IMR-90 (cell line): ENCODE data around the gene ANO1. TPM values are rescaled to one million over a fixed set of nuclear protein-coding genes. Genes with fewer than 3 reads are reported as not detected.

Experiments used
- ATAC-seq: fragments of 200-7000 bp; cut with Tn5 transposase; 2 replicates; pipeline ENCODE4 v1.9.1; 2020; ENCODE audit warnings: low read depth, mild to moderate bottlenecking, moderate library complexity
- BruUV-seq: library from RNA; stranded (reverse); fragments of 400-500 nt; replicated peaks from 2 replicates; lab custom pipeline; 2021; lab: Mats Ljungman, UMichigan
- CTCF ChIA-PET: fragments of 300-600 bp; formaldehyde crosslinking; extraction: SDS; loops from one replicate; lab custom pipeline; 2021; ENCODE audit warnings: antibody characterized with exemption; lab: Yijun Ruan, JAX
- POLR2A ChIA-PET: fragments of 300-600 bp; sonication (Branson Sonifier 250); formaldehyde crosslinking; loops from one replicate; lab custom pipeline; 2022; ENCODE audit warnings: antibody characterized with exemption; ENCODE audit not compliant: unreplicated experiment; lab: Charles Lee
- DNase-seq: peaks from one replicate; pipeline ENCODE4 v3.0.0; 2013
- H2AFZ ChIP-seq: replicated peaks from 2 replicates; pipeline ENCODE3; 2013; ENCODE audit warnings: low read length, mild to moderate bottlenecking; ENCODE audit not compliant: poor library complexity
- H2AK5ac ChIP-seq: 2 replicates; pipeline ENCODE4 v1.6.1; 2013; ENCODE audit warnings: low read depth, low read length, inconsistent platforms
- H2AK9ac ChIP-seq: replicated peaks from 2 replicates; pipeline ENCODE3; 2013; ENCODE audit warnings: mild to moderate bottlenecking, low read depth, low read length, moderate library complexity; ENCODE audit not compliant: poor library complexity
- H2BK120ac ChIP-seq: 2 replicates; pipeline ENCODE4 v1.6.1; 2013; ENCODE audit warnings: low read depth, low read length, inconsistent platforms
- H2BK15ac ChIP-seq: 3 replicates; pipeline ENCODE4 v1.6.1; 2013; ENCODE audit warnings: low read depth, low read length, inconsistent platforms
- H2BK20ac ChIP-seq: 2 replicates; pipeline ENCODE4 v1.6.1; 2013; ENCODE audit warnings: low read depth, mild to moderate bottlenecking, inconsistent platforms, low read length, moderate library complexity
- H2BK5ac ChIP-seq: 2 replicates; pipeline ENCODE4 v1.6.1; 2013; ENCODE audit warnings: mild to moderate bottlenecking, low read depth, low read length, inconsistent platforms; ENCODE audit not compliant: poor library complexity, severe bottlenecking
- H3K14ac ChIP-seq: replicated peaks from 2 replicates; pipeline ENCODE4 v1.6.1; 2013; ENCODE audit warnings: low read depth, low read length, inconsistent platforms
- H3K18ac ChIP-seq: 2 replicates; pipeline ENCODE4 v1.6.1; 2013; ENCODE audit warnings: low read depth, low read length, control low read depth
- H3K23ac ChIP-seq: 2 replicates; pipeline ENCODE4 v1.6.1; 2013; ENCODE audit warnings: low read depth, low read length, inconsistent platforms
- H3K27ac ChIP-seq: 2 replicates; pipeline ENCODE4 v1.5.1; 2013; ENCODE audit warnings: mild to moderate bottlenecking, control low read depth, low read length; ENCODE audit not compliant: insufficient read depth
- H3K27me3 ChIP-seq: 2 replicates; pipeline ENCODE4 v1.6.1; 2013; ENCODE audit warnings: low read length; ENCODE audit not compliant: control insufficient read depth, insufficient read depth
- H3K36me3 ChIP-seq: 2 replicates; pipeline ENCODE4 v1.6.1; 2013; ENCODE audit warnings: low read length, mixed read lengths; ENCODE audit not compliant: control insufficient read depth, insufficient read depth
- H3K4ac ChIP-seq: 2 replicates; pipeline ENCODE4 v1.6.1; 2013; ENCODE audit warnings: low read depth, low read length, inconsistent platforms
- H3K4me1 ChIP-seq: 2 replicates; pipeline ENCODE4 v1.6.1; 2013; ENCODE audit warnings: low read length, mixed read lengths; ENCODE audit not compliant: control insufficient read depth, insufficient read depth
- H3K4me2 ChIP-seq: 2 replicates; pipeline ENCODE4 v1.6.1; 2013; ENCODE audit warnings: low read depth, mild to moderate bottlenecking, control low read depth, low read length, moderate library complexity
- H3K4me3 ChIP-seq: 2 replicates; pipeline ENCODE4 v1.5.1; 2013; ENCODE audit warnings: low read depth, mild to moderate bottlenecking, control low read depth, low read length, moderate library complexity; ENCODE audit not compliant: insufficient read depth
- H3K56ac ChIP-seq: 2 replicates; pipeline ENCODE4 v1.6.1; 2013; ENCODE audit warnings: low read length, inconsistent platforms; ENCODE audit not compliant: insufficient read depth; ENCODE audit errors: extremely low read depth
- H3K79me1 ChIP-seq, 2 experiments: 2 replicates each; pipeline ENCODE4 v1.6.1; 2013; ENCODE audit warnings: low read length in 2 of 2, inconsistent platforms in 1 of 2, low read depth in 1 of 2
- H3K9ac ChIP-seq: 2 replicates; pipeline ENCODE4 v1.6.1; 2013; ENCODE audit warnings: low read depth, low read length, control low read depth
- H3K9me1 ChIP-seq: 2 replicates; pipeline ENCODE4 v1.6.1; 2013; ENCODE audit warnings: low read length, inconsistent platforms; ENCODE audit not compliant: insufficient read depth
- H3K9me3 ChIP-seq: 2 replicates; pipeline ENCODE4 v1.6.1; 2013; ENCODE audit warnings: low read length; ENCODE audit not compliant: control insufficient read depth, insufficient read depth
- H4K20me1 ChIP-seq: 2 replicates; pipeline ENCODE4 v1.6.1; 2013; ENCODE audit warnings: low read length, inconsistent platforms; ENCODE audit not compliant: insufficient read depth
- H4K5ac ChIP-seq: 2 replicates; pipeline ENCODE4 v1.6.1; 2013; ENCODE audit warnings: mild to moderate bottlenecking, low read depth, low read length, control low read depth
- H4K8ac ChIP-seq, 2 experiments: 2 replicates each; pipeline ENCODE4 v1.6.1; 2013; ENCODE audit warnings: low read depth in 2 of 2, low read length in 2 of 2, control low read depth in 1 of 2, inconsistent platforms in 1 of 2
- H4K91ac ChIP-seq: 2 replicates; pipeline ENCODE4 v1.6.1; 2013; ENCODE audit warnings: low read depth, low read length, inconsistent platforms; ENCODE audit not compliant: insufficient read depth
- BHLHE40 ChIP-seq: fragments of 150-350 bp; IDR thresholded peaks from 2 replicates; pipeline ENCODE4 v1.6.1; 2016; ENCODE audit warnings: mild to moderate bottlenecking, low read depth, low read length
- CEBPB ChIP-seq: IDR thresholded peaks from 2 replicates; pipeline ENCODE4 v1.6.1; 2012; ENCODE audit warnings: low read depth, low read length, improper control_type of control experiment
- CHD1 ChIP-seq: IDR thresholded peaks from 2 replicates; pipeline ENCODE4 v1.6.1; 2012; ENCODE audit warnings: low read depth, low read length, improper control_type of control experiment
- CTCF ChIP-seq: conservative IDR thresholded peaks from 2 replicates; pipeline ENCODE4 v1.5.1; 2012; ENCODE audit warnings: mild to moderate bottlenecking, low read depth, low read length, improper control_type of control experiment
- ELK1 ChIP-seq: fragments of 150-350 bp; IDR thresholded peaks from 2 replicates; pipeline ENCODE4 v1.6.1; 2016; ENCODE audit warnings: low read depth, mild to moderate bottlenecking, low read length, moderate library complexity, borderline replicate concordance
- FOS ChIP-seq: fragments of 150-350 bp; IDR thresholded peaks from 2 replicates; pipeline ENCODE4 v1.6.1; 2016; ENCODE audit warnings: low read depth, low read length
- MAFK ChIP-seq: IDR thresholded peaks from 2 replicates; pipeline ENCODE4 v1.6.1; 2012; ENCODE audit warnings: low read depth, low read length, improper control_type of control experiment
- MAZ ChIP-seq: IDR thresholded peaks from 2 replicates; pipeline ENCODE4 v1.6.1; 2012; ENCODE audit warnings: low read depth, mild to moderate bottlenecking, low read length, improper control_type of control experiment, moderate library complexity, borderline replicate concordance
- MXI1 ChIP-seq: IDR thresholded peaks from 2 replicates; pipeline ENCODE4 v1.6.1; 2012; ENCODE audit warnings: low read depth, mild to moderate bottlenecking, low read length, moderate library complexity, borderline replicate concordance
- NFE2L2 ChIP-seq: fragments of 150-350 bp; IDR thresholded peaks from 2 replicates; pipeline ENCODE4 v1.6.1; 2016; ENCODE audit warnings: low read depth, mild to moderate bottlenecking, low read length
- POLR2A ChIP-seq: IDR thresholded peaks from 2 replicates; pipeline ENCODE4 v1.6.1; 2012; ENCODE audit warnings: mild to moderate bottlenecking, low read depth, low read length
- RAD21 ChIP-seq: IDR thresholded peaks from 2 replicates; pipeline ENCODE4 v1.6.1; 2012; ENCODE audit warnings: low read length, improper control_type of control experiment
- RCOR1 ChIP-seq: IDR thresholded peaks from 2 replicates; pipeline ENCODE4 v1.6.1; 2012; ENCODE audit warnings: mild to moderate bottlenecking, low read length, improper control_type of control experiment; ENCODE audit not compliant: insufficient replicate concordance
- RFX5 ChIP-seq: IDR thresholded peaks from 2 replicates; pipeline ENCODE4 v1.8.0; 2012; ENCODE audit warnings: low read depth, mild to moderate bottlenecking, low read length, moderate library complexity
- SMC3 ChIP-seq: fragments of 150-350 bp; IDR thresholded peaks from 2 replicates; pipeline ENCODE4 v1.6.1; 2016; ENCODE audit warnings: low read depth, mild to moderate bottlenecking, antibody characterized with exemption, low read length, moderate library complexity
- USF2 ChIP-seq: fragments of 150-350 bp; IDR thresholded peaks from 2 replicates; pipeline ENCODE4 v1.6.1; 2017; ENCODE audit warnings: mild to moderate bottlenecking, antibody characterized with exemption, low read length, low read depth
- WGBS, 2 experiments: methylation state at CpG; one replicate each; pipeline versions ENCODE4 v1.1.5 to v1.1.7; 2013; ENCODE audit warnings: missing lambda C conversion rate in 2 of 2; ENCODE audit not compliant: insufficient read length in 1 of 2; ENCODE audit errors: extremely low coverage in 2 of 2; 5-methylcytosine and 5-hydroxymethylcytosine counted together
- dilution Hi-C: fragments of 300-500 bp; cut with HindIII; formaldehyde crosslinking; loops from one replicate; pipeline ENCODE4 v1.14.3; 2018; ENCODE audit warnings: low sequenced_read_pairs; ENCODE audit not compliant: unreplicated experiment
- in situ Hi-C: fragments of 300-500 bp; cut with MboI; formaldehyde crosslinking; loops from 3 replicates; pipeline ENCODE4 v1.14.3; 2019; ENCODE audit warnings: low sequenced_read_pairs, inconsistent platforms, mixed read lengths
- intact Hi-C: fragments of 100-400 bp; cut with micrococcal nuclease; formaldehyde crosslinking; loops from 2 replicates; pipeline ENCODE4 v1.10.0; 2022
- polyA plus RNA-seq, 3 experiments: library from polyadenylated mRNA; depleted of rRNA; stranded (reverse); fragments of >200 nt; gene quantifications; 2 replicates each; pipeline ENCODE4 v1.2.3, GENCODE V29; 2012; ENCODE audit warnings: low replicate concordance in 1 of 3
- total RNA-seq: library from RNA; depleted of rRNA; stranded (reverse); fragments of >200 nt; gene quantifications from 2 replicates; pipeline ENCODE4 v1.2.3, GENCODE V29; 2012

Gene ANO1
- total and polyA plus RNA-seq, 2 of the 4 experiments (the other 2 are of a cell fraction), result 4.1 to 10.7 TPM

- no CpG with 5 or more reads among the region's 3 CpGs for WGBS, 2 experiments
- dilution Hi-C loops, result no loop called here
- H4K8ac ChIP-seq, result no peak overlapping the region
- H3K27ac ChIP-seq, result no peak overlapping the region
- no peak overlapping the region for H2BK15ac ChIP-seq
- H3K79me1 ChIP-seq, result no peaks in the 10 kb centered on the region
- no peak overlapping the region for H2BK5ac ChIP-seq
- intact Hi-C loops, result no loop called here
- H3K4ac ChIP-seq, result no peak overlapping the region
- H3K9me1 ChIP-seq, result no peaks in the 10 kb centered on the region
- no peak overlapping the region for H3K4me2 ChIP-seq
- POLR2A ChIA-PET, result no interaction called here
- H3K14ac ChIP-seq, result no peak overlapping the region
- H2AFZ ChIP-seq, result no peak overlapping the region
- H3K18ac ChIP-seq, result no peak overlapping the region
- no peak overlapping the region for H3K23ac ChIP-seq
- peaks cover 15% of the 10 kb centered on the region for H3K9me3 ChIP-seq
- CTCF ChIA-PET, result no interaction called here
- H2AK9ac ChIP-seq, result no peak overlapping the region
- H4K20me1 ChIP-seq, result no peaks in the 10 kb centered on the region
- no peak overlapping the region for H2AK5ac ChIP-seq
- H2BK120ac ChIP-seq, result no peak overlapping the region
- no peaks in the 10 kb centered on the region for H3K36me3 ChIP-seq
- no peak overlapping the region for H3K4me3 ChIP-seq
- no peak overlapping the region for H2BK20ac ChIP-seq
- in situ Hi-C loops, result no loop called here
- TF ChIP-seq CHD1 (no peak), MAFK (no peak), BHLHE40 (no peak), CTCF (no peak), NFE2L2 (no peak), SMC3 (no peak), CEBPB (no peak), RCOR1 (no peak), POLR2A (no peak), ELK1 (no peak), RAD21 (no peak), USF2 (no peak), FOS (no peak), RFX5 (no peak), MXI1 (no peak), MAZ (no peak)
- no peak overlapping the region for H4K5ac ChIP-seq
- peaks cover 2% of the 10 kb centered on the region; the same call in 1 of the 2 replicates for H3K4me1 ChIP-seq
- no peak overlapping the region for H4K91ac ChIP-seq
- no peak for DNase-seq
- no peak overlapping the region for H3K9ac ChIP-seq
- BruUV-seq, result no TSS peak
- 0 out of 2 replicates have a peak, but pooled peaks cover 3% of the 10 kb centered on the region for H3K27me3 ChIP-seq
- ATAC-seq, result no peak
- H3K56ac ChIP-seq, result no peak overlapping the region
Measured at GRCh38 chr11:70046089-70046488, 32.0 kb upstream of the ANO1 start.
